Body of pancreas (tissue), 4 donors: ENCODE measurements around the gene SRPK1.

ENCODE experiments used
- POLR2A ChIP-seq, 3 donors: fragments of 450-650 bp; IDR thresholded peaks; one replicate each; pipeline ENCODE4 v1.6.1; 2016; ENCODE audit warnings: antibody characterized with exemption in 3 of 3, mild to moderate bottlenecking in 2 of 3
- TF ChIP-seq, protein P1 (sequence below), 7 experiments: fragments of 450-650 bp in 4 of 7; fragments of 200-600 bp in 3 of 7; sonication (generic) in 3 of 7; IDR thresholded peaks; one replicate each; pipeline ENCODE4 v1.5.1; 2016 to 2019; ENCODE audit warnings: antibody characterized with exemption in 7 of 7

DNA sequence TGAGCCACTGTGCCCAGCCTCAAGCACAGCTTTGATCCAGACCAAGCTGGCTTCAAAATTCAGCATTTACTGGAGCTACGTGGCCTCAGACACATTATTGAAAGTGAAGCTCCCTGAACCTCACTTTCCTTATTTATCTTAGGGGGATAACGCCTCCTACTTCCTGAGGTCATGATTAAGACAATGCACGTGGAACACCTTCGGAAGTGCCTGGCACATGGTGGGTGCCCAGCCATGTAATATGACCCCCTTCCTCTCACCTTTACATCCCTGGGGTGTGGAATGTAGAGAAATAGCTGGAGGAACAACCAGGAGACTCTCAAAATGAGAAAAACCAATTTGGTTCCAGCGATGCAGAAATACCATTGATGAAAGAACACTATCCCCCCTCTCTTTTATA, 122.2 kb downstream of the SRPK1 start:
- TF ChIP-seq, protein P1, sequence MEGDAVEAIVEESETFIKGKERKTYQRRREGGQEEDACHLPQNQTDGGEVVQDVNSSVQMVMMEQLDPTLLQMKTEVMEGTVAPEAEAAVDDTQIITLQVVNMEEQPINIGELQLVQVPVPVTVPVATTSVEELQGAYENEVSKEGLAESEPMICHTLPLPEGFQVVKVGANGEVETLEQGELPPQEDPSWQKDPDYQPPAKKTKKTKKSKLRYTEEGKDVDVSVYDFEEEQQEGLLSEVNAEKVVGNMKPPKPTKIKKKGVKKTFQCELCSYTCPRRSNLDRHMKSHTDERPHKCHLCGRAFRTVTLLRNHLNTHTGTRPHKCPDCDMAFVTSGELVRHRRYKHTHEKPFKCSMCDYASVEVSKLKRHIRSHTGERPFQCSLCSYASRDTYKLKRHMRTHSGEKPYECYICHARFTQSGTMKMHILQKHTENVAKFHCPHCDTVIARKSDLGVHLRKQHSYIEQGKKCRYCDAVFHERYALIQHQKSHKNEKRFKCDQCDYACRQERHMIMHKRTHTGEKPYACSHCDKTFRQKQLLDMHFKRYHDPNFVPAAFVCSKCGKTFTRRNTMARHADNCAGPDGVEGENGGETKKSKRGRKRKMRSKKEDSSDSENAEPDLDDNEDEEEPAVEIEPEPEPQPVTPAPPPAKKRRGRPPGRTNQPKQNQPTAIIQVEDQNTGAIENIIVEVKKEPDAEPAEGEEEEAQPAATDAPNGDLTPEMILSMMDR (IDR thresholded peaks at IDR 0.05) = no peak
- no peak for TF ChIP-seq POLR2A (IDR thresholded peaks at IDR 0.05)
